IPS DF 6.9 (cell line): Measurements from ENCODE around the gene RENBP.

ENCODE experiments used
- DNase-seq: peaks from one replicate; pipeline ENCODE4 v3.0.0-alpha.2; 2013; ENCODE audit warnings: low read depth, low spot score
- H3K27ac ChIP-seq: one replicate; pipeline ENCODE4 v1.5.1; 2013; ENCODE audit warnings: low read length, control low read depth
- H3K27me3 ChIP-seq: 2 replicates; pipeline ENCODE4 v1.6.1; 2013; ENCODE audit warnings: mild to moderate bottlenecking, low read length; ENCODE audit not compliant: control insufficient read depth, insufficient read depth
- H3K36me3 ChIP-seq: 2 replicates; pipeline ENCODE4 v1.6.1; 2013; ENCODE audit warnings: low read length; ENCODE audit not compliant: control insufficient read depth, insufficient read depth
- H3K4me1 ChIP-seq: 2 replicates; pipeline ENCODE4 v1.6.1; 2013; ENCODE audit warnings: low read length; ENCODE audit not compliant: control insufficient read depth, insufficient read depth
- H3K4me3 ChIP-seq: 2 replicates; pipeline ENCODE4 v1.5.1; 2013; ENCODE audit warnings: mild to moderate bottlenecking, low read length
- H3K9me3 ChIP-seq: 2 replicates; pipeline ENCODE4 v1.6.1; 2013; ENCODE audit warnings: low read length, inconsistent platforms; ENCODE audit not compliant: control insufficient read depth, insufficient read depth
- WGBS: extraction: QIAGEN DNeasy Blood & Tissue Kit; methylation state at CpG from one replicate; pipeline ENCODE4 v1.1.7; 2013; ENCODE audit warnings: mixed read lengths, missing lambda C conversion rate; ENCODE audit not compliant: insufficient read length, insufficient coverage; 5-methylcytosine and 5-hydroxymethylcytosine counted together

The RENBP gene

GRCh38 chrX:153933748-153934147, 10.7 kb downstream of the RENBP start:
- Histone ChIP-seq H3K4me3 (peak overlapping the region; percentile 100; the same call in 1 of the 2 replicates), H3K4me1 (no peaks in the 10 kb centered on the region), H3K27ac (no peak overlapping the region), H3K36me3 (peaks cover 14% of the 10 kb centered on the region), H3K9me3 (no peaks in the 10 kb centered on the region), H3K27me3 (no peaks in the 10 kb centered on the region)
- DNase-seq: no peak
- WGBS: no CpG with 5 or more reads among the region's 7 CpGs

GRCh38 chrX:153932220-153932915, 12.1 kb downstream of the RENBP start:
- no peaks in the 10 kb centered on the region for H3K4me1 ChIP-seq

GRCh38 chrX:153931748-153932147, 12.7 kb downstream of the RENBP start:
- DNase-seq: no peak
- no peaks in the 10 kb centered on the region for H3K27me3 ChIP-seq
- WGBS: no CpG with 5 or more reads among the region's 13 CpGs
- no peak overlapping the region for H3K27ac ChIP-seq
- no peaks in the 10 kb centered on the region for H3K4me1 ChIP-seq
- no peak overlapping the region for H3K4me3 ChIP-seq
- no peaks in the 10 kb centered on the region for H3K9me3 ChIP-seq
- peaks cover 14% of the 10 kb centered on the region for H3K36me3 ChIP-seq

More at GRCh38 chrX:153932220-153932915, 12.1 kb downstream of the RENBP start:
- H3K27ac ChIP-seq: no peak overlapping the region
- H3K4me3 ChIP-seq: no peak overlapping the region
- no peak for DNase-seq
- no peaks in the 10 kb centered on the region for H3K9me3 ChIP-seq
- WGBS: no CpG with 5 or more reads among the region's 13 CpGs
- H3K27me3 ChIP-seq: no peaks in the 10 kb centered on the region
- peaks cover 14% of the 10 kb centered on the region for H3K36me3 ChIP-seq

- H3K36me3 ChIP-seq: peaks cover 14% of the 10 kb centered on the region
- WGBS: no CpG with 5 or more reads among the region's 8 CpGs
- no peak overlapping the region for H3K27ac ChIP-seq
- no peak for DNase-seq
- no peak overlapping the region for H3K4me3 ChIP-seq
- H3K27me3 ChIP-seq: no peaks in the 10 kb centered on the region
- H3K4me1 ChIP-seq: 0 out of 2 replicates have a peak, but pooled peaks cover 1% of the 10 kb centered on the region
- no peaks in the 10 kb centered on the region for H3K9me3 ChIP-seq
Observed at GRCh38 chrX:153931151-153931550, 13.3 kb downstream of the RENBP start.

- H3K36me3 ChIP-seq: peaks cover 14% of the 10 kb centered on the region
- H3K4me3 ChIP-seq: no peak overlapping the region
- DNase-seq: no peak
- no peaks in the 10 kb centered on the region for H3K27me3 ChIP-seq
- H3K9me3 ChIP-seq: no peaks in the 10 kb centered on the region
- WGBS: no CpG with 5 or more reads among the region's 31 CpGs
- no peak overlapping the region for H3K27ac ChIP-seq
- 0 out of 2 replicates have a peak, but pooled peaks cover 1% of the 10 kb centered on the region for H3K4me1 ChIP-seq
Observed at GRCh38 chrX:153930011-153930910, 14.2 kb downstream of the RENBP start.

- Histone ChIP-seq H3K4me3 (no peak overlapping the region), H3K4me1 (0 out of 2 replicates have a peak, but pooled peaks cover 1% of the 10 kb centered on the region), H3K27ac (no peak overlapping the region), H3K36me3 (peaks cover 14% of the 10 kb centered on the region), H3K27me3 (no peaks in the 10 kb centered on the region), H3K9me3 (no peaks in the 10 kb centered on the region)
- no CpG with 5 or more reads among the region's 10 CpGs for WGBS
- DNase-seq: no peak
Observed at GRCh38 chrX:153929576-153929975, 14.9 kb downstream of the RENBP start.

- no CpG with 5 or more reads among the region's 9 CpGs for WGBS
- no peak for DNase-seq
- H3K27me3 ChIP-seq: no peaks in the 10 kb centered on the region
- H3K27ac ChIP-seq: no peak overlapping the region
- H3K4me1 ChIP-seq: 0 out of 2 replicates have a peak, but pooled peaks cover 1% of the 10 kb centered on the region
- no peaks in the 10 kb centered on the region for H3K9me3 ChIP-seq
- peaks cover 14% of the 10 kb centered on the region for H3K36me3 ChIP-seq
- H3K4me3 ChIP-seq: no peak overlapping the region
Observed at GRCh38 chrX:153928846-153929245, 15.6 kb downstream of the RENBP start.

- Histone ChIP-seq H3K36me3 (peaks cover 14% of the 10 kb centered on the region), H3K4me3 (peak overlapping the region; percentile 68; the same call in 1 of the 2 replicates), H3K27ac (no peak overlapping the region), H3K27me3 (no peaks in the 10 kb centered on the region), H3K4me1 (0 out of 2 replicates have a peak, but pooled peaks cover 1% of the 10 kb centered on the region), H3K9me3 (no peaks in the 10 kb centered on the region)
- WGBS: no CpG with 5 or more reads among the region's 76 CpGs
- peak; percentile 79 for DNase-seq
Observed at GRCh38 chrX:153927922-153928760, 16.3 kb downstream of the RENBP start.

- no CpG with 5 or more reads among the region's 8 CpGs for WGBS
- H3K4me1 ChIP-seq: 0 out of 2 replicates have a peak, but pooled peaks cover 1% of the 10 kb centered on the region
- H3K36me3 ChIP-seq: peaks cover 14% of the 10 kb centered on the region
- no peak overlapping the region for H3K27ac ChIP-seq
- no peak for DNase-seq
- no peaks in the 10 kb centered on the region for H3K9me3 ChIP-seq
- no peaks in the 10 kb centered on the region for H3K27me3 ChIP-seq
- H3K4me3 ChIP-seq: peak overlapping the region; percentile 68; the same call in 1 of the 2 replicates
Observed at GRCh38 chrX:153927672-153927921, 16.8 kb downstream of the RENBP start.
